ENCODE measurements around the gene IAPP.
"Not testable (repeated sequence)": the region's sequence is repeated elsewhere in the genome, so short reads cannot be mapped to it uniquely, and the experiment has no call there.

Gene IAPP

DNA sequence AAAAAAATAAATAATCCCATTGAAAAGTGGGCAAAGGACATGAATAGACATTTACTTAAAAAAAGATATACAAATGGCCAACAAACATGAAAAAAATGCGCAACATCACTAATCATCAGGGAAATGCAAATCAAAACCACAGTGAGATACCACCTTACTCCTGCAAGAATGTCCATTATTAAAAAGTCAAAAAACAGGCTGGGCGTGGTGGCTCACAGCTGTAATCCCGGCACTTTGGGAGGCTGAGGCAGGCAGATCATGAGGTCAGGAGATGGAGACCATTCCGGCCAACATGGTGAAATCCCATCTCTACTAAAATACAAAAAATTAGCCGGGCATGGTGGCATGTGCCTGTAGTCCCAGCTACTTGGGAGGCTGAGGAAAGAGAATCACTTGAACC is 8.6 kb downstream of the IAPP start:
- DNase-seq = not testable (repeated sequence)

DNA sequence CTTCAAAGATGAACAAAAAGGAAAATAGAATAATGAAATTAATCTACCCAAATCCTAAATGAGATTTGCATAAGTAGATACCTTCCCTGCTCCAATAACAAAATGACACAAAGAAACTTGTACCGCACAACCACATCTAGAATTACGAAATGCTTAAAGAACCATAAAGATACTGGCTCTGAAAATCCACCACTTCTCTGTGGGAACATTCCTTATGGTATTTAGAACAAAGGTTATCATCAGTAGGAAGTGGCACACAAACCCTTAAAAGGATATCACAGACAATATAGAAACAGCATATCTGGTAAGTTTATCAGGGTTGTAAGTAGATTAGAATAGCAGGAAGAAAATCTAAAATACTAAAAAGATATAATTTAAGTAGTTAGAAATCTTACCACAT is 11.6 kb downstream of the IAPP start:
- no peak for DNase-seq

DNA sequence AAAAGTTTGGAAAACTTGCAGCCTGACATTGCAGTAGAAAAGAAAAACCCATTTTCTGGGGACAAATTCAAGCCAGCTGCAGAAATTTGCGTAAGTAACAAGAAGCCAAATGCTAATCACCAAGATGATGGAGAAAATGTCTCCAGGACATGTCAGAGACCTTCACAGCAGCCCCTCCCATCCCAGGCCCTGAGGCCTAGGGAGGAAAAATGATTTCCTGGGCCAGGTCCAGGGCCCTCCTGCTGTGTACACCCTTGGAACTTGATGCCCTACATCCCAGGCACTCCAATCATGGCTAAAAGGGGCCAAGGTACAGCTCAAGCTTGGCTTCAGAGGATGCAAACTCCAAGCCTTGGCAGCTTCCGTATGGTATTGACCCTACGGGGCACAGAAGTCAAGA is 14.5 kb downstream of the IAPP start:
- no peak for DNase-seq

DNA sequence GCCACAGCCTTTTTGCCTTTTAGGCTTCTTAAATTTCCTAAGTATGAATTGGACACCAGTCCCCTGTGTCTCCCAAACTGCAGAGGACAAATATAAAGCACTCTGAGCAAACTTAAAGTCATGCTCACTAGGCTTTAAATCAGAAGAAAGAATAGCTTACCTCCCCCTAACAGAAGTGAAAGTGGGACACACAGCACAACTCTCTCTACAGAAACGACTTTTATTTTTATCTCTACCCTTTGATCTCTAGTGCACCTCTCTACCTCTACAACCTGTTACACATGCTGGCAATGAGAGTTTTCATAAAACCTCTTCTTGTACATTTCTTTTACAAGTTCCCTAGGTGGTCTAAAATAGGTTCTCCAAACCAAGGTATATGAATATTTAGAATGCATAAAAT is 19.7 kb downstream of the IAPP start:
- DNase-seq = no peak

DNA sequence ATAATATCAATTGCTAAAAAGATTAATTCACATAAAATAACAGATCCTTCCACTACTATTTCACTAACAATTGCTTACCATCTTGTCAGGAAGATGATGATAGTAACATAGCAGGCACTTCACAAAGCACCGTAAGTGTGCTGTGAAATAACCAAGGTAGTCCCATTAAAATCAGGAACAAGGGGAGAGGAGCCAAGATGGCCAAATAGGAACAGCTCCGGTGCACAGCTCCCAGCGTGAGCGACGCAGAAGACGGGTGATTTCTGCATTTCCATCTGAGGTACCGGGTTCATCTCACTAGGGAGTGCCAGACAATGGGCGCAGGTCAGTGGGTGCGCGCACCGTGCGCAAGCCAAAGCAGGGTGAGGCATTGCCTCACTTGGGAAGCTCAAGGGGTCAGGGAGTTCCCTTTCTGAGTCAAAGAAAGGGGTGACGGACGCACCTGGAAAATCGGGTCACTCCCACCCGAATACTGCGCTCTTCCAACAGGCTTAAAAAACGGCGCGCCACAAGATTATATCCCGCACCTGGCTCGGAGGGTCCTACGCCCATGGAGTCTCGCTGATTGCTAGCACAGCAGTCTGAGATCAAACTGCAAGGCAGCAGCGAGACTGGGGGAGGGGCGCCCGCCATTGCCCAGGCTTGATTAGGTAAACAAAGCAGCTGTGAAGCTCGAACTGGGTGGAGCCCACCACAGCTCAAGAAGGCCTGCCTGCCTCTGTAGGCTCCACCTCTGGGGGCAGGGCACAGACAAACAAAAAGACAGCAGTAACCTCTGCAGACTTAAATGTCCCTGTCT is 22.3 kb downstream of the IAPP start:
- DNase-seq = not testable (repeated sequence)

DNA sequence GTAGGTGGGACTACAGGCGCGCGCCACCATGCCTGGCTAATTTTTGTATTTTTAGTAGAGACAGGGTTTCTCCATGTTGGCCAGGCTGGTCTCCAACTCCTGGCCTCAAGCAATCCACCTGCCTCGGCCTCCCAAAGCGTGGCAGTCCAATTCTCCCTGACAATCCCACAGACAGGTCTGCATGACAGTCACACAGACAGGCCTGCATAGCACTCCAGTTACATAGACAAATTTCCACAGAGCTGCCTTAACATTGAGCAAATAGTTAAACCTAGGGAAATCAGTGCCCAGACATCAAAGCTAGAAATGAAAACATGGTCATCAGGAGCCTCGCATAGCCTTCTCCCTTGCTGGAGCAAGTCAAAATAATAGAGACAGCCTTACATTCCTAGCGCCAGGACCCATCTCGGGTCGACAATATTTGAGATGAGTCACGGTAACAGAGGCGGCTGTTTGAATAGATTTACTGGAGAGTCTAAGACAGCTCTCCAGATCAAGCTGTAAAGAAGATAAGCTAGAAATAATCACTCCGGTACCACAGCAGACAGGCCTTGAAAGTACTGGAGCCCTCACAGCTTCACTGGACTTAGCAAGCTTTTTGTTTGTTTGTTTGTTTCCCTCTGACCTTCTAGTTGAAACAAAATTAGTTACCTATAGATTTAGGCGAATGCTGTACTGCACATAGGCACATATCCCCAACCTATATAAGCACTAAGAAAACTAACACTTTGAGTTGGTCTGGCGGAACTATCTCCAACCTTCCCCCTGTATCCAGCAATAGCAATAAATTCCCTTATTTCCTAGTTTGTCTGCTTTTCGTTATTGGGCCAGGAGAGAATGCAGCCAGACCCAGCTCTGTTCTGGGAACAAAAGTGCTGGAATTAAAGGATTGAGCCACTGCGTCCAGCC is 40.9 kb downstream of the IAPP start:
- DNase-seq = no peak

DNA sequence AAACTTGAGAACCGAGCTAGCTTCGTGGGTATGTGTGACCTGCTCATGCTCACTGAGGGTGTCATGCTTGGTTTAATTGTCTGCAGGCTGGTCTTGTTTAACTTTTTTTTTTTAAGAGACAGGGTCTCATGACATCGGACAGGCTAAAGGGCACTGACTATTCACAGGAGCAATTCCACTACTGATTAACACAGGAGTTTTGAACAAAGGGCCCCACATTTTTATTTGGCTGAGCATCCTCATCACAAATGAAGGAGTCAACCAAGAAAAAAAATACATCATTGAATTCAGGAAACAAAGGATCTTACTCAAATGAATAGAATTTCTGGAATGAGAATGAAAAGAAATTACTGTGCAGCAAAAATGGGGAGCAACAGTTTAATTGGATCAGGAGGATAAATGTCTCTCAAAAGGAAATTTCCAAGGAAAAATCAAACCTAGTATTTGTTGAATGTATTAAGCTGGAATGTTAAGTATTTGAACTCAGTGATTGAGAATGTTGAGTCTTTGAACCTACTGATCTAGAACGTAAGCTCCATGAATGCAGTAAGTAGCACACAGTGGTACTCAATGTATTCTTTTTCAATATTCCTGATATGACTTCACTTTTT is 43.9 kb downstream of the IAPP start:
- no peak for DNase-seq

DNA sequence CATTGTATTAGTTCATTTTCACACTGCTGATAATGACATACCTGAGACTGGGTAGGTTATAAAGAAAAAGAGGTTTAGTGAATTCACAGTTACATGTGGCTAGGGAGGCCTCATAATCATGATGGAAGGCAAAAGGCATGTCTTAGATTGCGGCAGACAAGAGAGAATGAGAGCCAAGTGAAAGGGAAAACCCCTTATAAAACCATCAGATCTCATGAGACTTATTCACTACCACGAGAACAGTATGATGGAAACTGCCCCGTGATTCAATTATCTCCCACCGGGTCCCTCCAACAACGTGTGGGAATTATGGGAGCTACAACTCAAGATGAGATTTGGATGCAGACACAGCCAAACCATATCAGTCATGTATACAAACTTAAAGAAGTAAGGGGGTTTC is 45.7 kb downstream of the IAPP start:
- DNase-seq = not testable (repeated sequence)

DNA sequence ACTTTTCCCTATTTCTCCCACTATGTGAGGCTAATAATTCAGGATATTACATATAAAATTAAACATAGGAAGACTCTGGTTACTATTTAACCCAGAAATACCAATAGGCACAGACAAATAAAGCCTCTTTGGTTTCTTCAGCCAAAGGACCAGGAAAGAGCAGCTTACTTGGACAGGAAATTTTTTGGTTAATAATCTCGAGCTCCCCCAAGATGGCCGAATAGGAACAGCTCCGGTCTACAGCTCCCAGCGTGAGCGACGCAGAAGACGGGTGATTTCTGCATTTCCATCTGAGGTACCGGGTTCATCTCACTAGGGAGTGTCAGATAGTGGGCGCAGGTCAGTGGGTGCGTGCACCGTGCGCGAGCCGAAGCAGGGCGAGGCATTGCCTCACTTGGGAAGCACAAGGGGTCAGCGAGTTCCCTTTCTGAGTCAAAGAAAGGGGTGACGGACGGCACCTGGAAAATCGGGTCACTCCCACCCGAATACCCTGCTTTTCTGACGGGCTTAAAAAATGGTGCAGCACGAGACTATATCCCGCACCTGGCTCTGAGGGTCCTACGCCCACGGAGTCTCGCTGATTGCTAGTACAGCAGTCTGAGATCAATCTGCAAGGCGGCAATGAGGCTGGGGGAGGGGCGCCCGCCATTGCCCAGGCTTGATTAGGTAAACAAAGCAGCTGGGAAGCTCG is 46.5 kb downstream of the IAPP start:
- DNase-seq = not testable (repeated sequence)

DNA sequence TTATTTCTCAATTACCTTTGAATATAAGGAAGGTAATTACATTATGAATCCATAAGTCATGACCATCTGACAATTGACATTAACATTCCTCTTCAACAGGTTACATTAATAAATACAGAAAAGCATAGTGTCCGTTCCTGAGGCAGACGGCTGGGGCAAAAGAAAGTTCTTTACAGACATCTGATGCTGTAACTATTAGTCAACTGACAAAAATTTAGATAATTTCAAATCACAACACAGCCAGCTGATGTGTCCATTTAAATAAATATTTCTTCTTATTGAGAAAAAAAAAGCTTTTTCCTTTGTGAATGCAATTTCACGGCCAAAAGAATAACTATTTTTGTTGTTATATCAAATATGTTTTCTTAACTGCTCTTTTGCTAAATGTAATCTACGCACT is 55.5 kb downstream of the IAPP start:
- no peak for DNase-seq
